NCI-H82 treated with DMSO at 0.1 percent for 48 hours (cell line): ENCODE data around the gene TAF11L5.
"Not testable (repeated sequence)": the region's sequence is repeated elsewhere in the genome, so short reads cannot be mapped to it uniquely, and the experiment has no call there.

ENCODE experiments used
- DNase-seq: peaks from one replicate; lab custom pipeline; 2025; ENCODE audit not compliant: unreplicated experiment; lab: John Stamatoyannopoulos, UW

TAF11L5 gene

DNA sequence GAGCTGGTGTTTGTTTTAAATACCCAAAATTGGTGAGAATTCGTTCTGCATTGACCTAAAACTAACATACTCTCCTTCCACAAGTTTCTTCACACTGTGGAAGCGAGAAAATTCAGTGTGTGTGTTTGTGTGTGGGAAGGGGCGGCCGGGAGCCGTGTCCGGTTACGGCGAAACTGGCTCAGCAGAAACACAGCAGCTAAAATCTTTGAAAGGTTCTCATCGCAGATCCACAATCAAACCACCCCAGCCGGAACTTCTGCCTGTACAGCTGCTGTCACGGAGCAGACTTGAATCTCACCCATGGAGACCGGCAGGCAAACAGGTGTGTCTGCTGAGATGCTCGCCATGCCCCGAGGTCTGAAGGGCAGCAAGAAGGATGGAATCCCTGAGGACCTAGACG, at the start of gene TAF11L5:
Gene TAF11L5, plus strand, starts transcription at position 301 of the 400 bp plus-strand sequence.
- DNase-seq, result not testable (repeated sequence)

DNA sequence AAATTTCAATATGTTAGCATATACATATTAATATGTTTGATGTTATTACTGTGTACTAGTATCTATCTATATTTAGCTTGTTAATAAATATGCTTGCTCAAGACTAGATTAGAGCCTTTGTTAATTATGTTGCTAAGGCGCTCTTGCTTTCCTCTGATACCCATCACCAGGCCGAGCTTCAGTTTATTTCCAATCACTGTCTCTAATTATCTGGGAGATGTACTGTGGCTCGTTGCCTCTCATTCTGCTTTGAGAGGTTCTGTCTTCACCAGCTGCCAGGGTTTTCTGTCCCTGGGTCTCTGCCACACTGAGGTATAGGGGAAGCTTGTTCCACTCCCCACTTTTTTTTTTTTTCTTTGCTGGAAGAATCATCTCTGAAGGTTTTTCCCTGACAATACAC, 48.0 kb upstream of the TAF11L5 start:
- no peak for DNase-seq

DNA sequence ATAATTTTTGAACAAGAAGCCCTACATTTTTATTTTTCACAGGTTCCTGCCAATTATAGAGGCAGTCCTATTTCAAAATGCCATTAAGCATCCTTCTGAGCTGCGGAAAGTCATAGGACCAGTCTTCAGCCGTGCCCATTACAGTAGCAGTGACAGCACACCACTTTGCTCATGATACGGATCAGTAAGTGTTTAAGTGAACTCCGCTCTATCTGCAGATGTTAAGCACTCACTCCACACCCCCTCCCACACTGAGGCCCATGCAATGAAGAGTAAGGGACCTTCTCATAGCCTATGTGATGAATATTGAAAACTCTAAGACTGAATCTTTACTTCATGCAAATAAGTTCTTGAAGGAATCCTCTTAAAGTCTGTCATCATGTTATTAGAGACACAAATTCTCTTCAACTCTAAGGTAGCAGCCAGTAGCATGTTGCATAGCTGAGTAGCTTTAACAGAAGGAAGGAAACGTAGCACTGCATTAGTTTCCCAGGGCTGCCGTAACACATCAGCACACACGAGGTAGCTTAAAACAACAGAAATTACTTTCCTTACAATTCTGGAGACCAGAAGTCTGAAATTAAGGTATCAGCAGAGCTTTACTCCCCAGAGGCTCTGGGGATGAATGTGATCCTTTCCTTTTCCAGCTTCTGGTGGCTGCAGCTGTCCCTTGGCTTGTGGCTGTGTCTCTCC, 47.3 kb upstream of the TAF11L5 start:
- DNase-seq, result no peak

DNA sequence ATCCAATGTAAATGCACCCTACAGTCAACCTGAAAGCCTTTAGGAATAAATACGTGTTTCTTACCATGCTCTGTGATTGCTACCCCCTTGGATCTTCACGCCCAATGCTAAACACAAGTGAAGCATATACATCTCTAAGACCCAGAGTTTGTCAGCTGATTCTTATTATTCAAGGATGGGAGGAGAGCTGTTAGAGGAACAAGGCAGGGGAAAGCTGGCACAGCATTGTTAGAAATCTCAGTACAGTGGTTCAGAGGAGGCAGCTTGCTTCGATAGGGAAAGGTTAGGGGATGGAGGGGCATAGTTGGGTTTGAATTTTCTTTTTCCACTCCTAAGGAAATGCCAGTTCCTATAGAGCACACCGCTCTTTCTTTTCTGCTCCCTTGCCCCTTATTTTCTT, 43.7 kb upstream of the TAF11L5 start:
- DNase-seq, result no peak

DNA sequence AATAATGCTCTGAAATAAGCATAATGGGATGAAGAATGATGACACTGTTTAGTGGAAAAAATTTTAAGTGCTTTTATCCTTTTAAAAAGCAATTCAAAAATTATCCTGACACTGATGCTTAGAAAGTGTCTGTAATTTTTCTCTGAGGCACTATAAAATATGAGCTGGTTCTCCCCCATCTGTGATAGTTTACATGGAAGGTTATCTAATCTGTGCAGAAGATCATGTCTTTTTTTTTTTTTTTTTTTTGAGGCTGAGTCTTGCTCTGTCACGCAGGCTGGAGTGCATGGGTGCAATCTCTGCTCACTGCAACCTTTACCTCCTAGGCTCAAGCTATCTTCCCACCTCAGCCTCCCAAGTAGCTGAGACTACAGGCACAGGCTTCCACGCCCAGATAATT, 42.2 kb upstream of the TAF11L5 start:
- no peak for DNase-seq

DNA sequence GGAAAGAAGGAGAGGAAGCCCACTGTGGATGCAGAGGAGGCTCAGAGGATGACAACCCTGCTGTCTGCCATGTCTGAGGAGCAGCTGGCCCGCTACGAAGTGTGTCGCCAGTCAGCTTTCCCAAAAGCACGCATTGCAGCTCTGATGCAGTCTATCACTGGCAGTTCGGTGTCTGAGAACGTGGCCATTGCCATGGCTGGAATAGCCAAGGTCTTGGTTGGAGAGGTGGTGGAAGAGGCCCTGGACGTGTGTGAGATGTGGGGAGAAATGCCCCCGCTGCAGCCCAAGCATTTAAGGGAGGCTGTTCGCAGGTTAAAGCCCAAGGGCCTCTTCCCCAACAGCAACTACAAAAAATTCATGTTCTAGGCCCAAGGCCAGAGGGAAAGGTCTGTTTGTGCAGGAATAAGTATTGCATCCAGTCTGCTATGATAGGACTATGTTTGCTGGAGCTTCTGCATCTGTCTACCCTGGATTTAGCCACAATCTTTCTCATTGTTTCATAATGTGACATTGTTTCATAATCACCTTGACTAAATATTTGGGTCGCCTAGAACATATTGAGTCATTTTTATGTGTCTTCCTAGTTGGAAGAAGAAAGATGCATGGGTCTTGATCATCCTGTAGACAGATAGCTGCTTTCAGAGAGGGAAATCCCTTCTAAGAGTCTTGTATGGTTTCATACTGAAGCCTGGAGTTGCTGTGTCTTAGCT, 38.4 kb upstream of the TAF11L5 start:
- DNase-seq, result not testable (repeated sequence)

DNA sequence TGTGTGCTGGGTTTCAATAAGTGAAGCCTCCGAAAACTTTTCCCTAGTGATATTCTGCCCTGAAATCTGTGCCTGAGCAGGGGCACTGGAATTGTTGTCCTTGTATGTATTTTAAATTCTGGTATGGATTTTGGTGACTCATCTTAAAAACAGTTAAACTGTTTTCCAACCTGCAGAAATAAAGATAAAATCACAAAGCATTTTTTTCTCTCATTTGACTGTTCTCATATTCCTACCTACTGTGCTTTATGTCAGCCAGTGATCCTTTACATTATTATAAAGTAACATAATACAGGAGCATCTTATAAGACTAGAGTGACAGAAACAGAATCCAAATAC, 37.9 kb upstream of the TAF11L5 start:
- DNase-seq, result no peak

DNA sequence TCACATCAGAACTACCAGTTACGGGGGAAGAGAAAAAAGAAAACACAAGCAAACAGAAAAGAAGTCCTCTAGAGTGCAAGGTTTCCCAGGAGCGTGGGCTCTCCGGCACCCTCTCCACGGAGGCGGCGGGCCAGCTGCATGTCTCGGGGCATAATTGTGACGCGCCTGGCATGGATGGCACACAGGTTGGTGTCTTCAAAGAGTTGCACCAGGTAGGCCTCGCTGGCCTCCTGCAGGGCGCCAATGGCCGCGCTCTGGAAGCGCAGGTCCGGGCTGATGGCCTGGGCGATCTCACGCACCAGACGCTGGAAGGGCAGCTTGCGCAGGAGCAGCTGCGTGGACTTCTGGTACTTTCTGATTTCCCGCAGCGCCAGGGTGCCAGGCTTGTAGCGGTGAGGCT, 33.8 kb upstream of the TAF11L5 start:
- not testable (repeated sequence) for DNase-seq

DNA sequence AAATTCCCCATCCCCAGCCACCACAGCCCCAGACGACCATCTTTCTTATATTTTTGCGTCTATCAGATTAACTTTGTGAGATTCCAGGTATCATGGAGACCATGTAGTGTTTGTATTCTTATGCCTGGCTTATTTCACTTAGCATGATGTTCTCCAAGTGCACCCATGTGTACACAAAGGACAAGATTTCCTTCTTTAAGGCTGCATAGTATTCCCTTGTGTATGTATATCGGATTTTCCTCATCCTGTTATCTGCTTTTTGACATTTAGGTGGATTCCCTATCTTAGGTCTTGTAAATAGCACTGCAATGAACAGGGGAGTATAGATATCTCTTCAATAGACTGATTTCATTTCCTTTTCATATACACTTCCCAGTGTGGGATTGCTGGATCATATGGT, 32.3 kb upstream of the TAF11L5 start:
- DNase-seq, result no peak

DNA sequence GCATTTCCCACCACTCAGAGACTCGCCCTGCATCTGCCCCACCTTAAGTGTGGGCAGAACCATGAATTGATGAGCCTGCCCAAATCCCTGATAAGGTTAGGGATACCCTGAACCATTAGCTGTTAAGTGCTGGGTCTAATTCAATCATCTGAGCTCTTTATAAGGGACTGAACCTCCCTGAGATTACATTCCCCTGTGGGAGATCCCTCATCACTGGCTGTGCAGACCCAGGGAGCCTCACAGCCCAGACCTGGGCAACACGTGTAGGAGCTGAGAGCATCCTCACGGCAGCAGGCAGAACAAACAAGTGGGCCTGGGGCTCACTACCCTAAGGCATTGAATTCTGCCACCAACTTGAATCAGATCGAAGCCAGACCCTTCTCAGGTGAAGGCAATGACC, 27.6 kb upstream of the TAF11L5 start:
- no peak for DNase-seq

DNA sequence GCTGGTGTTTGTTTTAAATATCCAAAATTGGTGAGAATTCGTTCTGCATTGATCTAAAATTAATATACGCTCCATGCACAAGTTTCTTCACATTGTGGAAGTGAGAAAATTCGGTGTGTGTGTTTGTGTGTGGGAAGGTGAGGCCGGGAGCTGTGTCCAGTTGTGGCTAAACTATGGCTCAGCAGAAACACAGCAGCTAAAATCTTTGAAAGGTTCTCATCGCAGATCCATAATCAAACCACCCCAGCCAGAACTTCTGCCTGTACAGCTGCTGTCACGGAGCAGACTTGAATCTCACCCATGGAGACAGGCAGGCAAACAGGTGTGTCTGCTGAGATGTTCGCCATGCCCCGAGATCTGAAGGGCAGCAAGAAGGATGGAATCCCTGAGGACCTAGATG, 27.1 kb upstream of the TAF11L5 start, which contains the start of gene TAF11L2:
Gene TAF11L2, plus strand, starts transcription at position 301 of the 400 bp plus-strand sequence.
- DNase-seq, result not testable (repeated sequence)

DNA sequence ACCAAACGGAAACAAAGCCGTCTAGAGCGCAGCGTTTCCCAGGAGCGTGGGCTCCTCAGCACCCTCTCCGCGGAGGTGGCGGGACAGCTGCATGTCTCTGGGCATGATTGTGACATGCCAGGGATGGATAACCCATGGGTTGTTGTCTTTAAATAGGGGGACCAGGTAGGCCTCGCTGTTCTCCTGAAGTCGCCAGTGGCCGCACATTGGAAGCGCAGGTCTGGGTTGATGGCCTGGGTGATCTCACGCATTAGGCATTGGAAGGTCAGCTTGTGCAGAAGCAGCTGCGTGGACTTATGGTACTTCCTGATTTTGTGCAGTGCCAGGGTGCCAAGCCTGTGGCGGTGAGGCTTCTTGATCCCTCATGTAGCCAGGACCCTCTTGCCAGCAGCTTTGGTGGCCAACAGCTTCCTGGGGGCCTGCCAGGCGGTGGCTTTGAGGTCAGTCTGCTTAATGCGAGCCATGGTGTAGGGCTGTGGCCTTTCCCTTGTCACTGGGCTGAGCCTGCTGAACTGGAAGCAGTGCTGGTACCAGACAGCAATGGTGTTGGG, 13.2 kb upstream of the TAF11L5 start:
- no peak for DNase-seq

DNA sequence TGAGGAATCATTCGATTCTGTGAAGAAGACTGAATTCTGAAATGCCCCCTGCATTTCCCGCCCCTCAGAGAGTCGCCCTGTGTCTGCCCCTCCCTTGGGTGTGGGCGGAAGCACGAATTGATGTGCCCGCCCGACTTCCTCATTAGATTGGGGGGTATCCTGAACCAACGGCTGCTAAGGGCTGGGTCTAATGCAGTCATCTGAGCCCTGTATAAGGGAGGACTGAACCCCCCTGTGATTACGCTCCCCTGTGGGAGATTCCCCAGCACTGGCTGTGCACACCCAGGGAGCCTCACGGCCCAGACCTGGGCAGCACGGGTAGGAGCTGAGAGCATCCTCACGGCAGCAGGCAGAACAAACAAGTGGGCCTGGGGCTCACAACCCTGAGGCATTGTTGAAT, 7.5 kb upstream of the TAF11L5 start:
- DNase-seq, result not testable (repeated sequence)

DNA sequence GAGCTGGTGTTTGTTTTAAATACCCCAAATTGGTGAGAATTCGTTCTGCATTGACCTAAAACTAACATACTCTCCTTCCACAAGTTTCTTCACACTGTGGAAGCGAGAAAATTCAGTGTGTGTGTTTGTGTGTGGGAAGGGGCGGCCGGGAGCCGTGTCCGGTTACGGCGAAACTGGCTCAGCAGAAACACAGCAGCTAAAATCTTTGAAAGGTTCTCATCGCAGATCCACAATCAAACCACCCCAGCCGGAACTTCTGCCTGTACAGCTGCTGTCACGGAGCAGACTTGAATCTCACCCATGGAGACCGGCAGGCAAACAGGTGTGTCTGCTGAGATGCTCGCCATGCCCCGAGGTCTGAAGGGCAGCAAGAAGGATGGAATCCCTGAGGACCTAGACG, 7.0 kb upstream of the TAF11L5 start, which contains the start of gene TAF11L3:
Gene TAF11L3, plus strand, starts transcription at position 301 of the 400 bp plus-strand sequence.
- DNase-seq, result not testable (repeated sequence)

DNA sequence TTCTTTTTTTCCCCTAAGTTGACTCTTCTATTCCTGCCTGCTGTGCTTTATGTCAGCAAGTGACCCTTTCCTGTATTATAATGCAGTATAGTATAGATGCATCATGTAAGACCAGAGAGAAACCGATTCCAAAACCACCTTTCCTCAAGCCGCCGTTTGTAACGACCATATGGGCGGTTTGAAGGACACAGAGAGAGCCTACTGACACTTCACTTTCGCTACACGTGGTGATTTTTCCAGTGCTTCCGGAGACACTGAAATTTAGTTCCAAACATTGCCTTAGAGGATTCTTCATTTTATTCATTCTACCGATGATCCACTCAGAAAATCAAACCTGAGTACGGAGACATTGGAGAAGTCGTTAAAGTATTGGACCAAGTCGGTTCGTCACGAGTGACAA, 5.5 kb upstream of the TAF11L5 start:
- not testable (repeated sequence) for DNase-seq

DNA sequence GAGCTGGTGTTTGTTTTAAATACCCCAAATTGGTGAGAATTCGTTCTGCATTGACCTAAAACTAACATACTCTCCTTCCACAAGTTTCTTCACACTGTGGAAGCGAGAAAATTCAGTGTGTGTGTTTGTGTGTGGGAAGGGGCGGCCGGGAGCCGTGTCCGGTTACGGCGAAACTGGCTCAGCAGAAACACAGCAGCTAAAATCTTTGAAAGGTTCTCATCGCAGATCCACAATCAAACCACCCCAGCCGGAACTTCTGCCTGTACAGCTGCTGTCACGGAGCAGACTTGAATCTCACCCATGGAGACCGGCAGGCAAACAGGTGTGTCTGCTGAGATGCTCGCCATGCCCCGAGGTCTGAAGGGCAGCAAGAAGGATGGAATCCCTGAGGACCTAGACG, 3.5 kb upstream of the TAF11L5 start, which contains the start of gene TAF11L4:
Gene TAF11L4, plus strand, starts transcription at position 301 of the 400 bp plus-strand sequence.
- DNase-seq, result not testable (repeated sequence)

DNA sequence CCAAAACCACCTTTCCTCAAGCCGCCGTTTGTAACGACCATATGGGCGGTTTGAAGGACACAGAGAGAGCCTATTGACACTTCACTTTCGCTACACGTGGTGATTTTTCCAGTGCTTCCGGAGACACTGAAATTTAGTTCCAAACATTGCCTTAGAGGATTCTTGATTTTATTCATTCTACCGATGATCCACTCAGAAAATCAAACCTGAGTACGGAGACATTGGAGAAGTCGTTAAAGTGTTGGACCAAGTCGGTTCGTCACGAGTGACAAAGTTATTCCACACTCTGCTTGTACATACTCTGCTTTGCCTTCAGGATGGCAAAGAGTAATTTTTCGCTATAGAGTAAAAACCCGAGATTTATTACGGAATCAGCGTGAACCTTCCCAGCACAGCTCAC, 1.5 kb downstream of the TAF11L5 start:
- not testable (repeated sequence) for DNase-seq

DNA sequence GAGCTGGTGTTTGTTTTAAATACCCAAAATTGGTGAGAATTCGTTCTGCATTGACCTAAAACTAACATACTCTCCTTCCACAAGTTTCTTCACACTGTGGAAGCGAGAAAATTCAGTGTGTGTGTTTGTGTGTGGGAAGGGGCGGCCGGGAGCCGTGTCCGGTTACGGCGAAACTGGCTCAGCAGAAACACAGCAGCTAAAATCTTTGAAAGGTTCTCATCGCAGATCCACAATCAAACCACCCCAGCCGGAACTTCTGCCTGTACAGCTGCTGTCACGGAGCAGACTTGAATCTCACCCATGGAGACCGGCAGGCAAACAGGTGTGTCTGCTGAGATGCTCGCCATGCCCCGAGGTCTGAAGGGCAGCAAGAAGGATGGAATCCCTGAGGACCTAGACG, 3.3 kb downstream of the TAF11L5 start, which contains the start of gene TAF11L6:
Gene TAF11L6, plus strand, starts transcription at position 301 of the 400 bp plus-strand sequence.
- not testable (repeated sequence) for DNase-seq
